DND-41 (cell line): ENCODE measurements around the gene FST.

Experiments used
- ATAC-seq: fragments of 200-7000 bp; cut with Tn5 transposase; 3 replicates; pipeline ENCODE4 v1.9.1; 2021; ENCODE audit warnings: low read depth; ENCODE audit not compliant: insufficient read depth
- DNase-seq: peaks from one replicate; pipeline ENCODE4 v3.0.0-alpha.2; 2020
- H2AFZ ChIP-seq: 2 replicates; pipeline ENCODE4 v1.6.0; 2012; ENCODE audit warnings: low read depth, low read length
- H3K27ac ChIP-seq: 2 replicates; pipeline ENCODE4 v1.5.1; 2012; ENCODE audit warnings: low read length, inconsistent platforms
- H3K27me3 ChIP-seq: fragments of 200-600 bp; sonication (generic); 2 replicates; pipeline ENCODE4 v1.6.0; 2012; ENCODE audit warnings: low read length, mild to moderate bottlenecking, inconsistent platforms; ENCODE audit not compliant: insufficient read depth, poor library complexity
- H3K36me3 ChIP-seq: 2 replicates; pipeline ENCODE4 v1.5.1; 2012; ENCODE audit warnings: low read length, inconsistent platforms; ENCODE audit not compliant: insufficient read depth
- H3K4me1 ChIP-seq: 2 replicates; pipeline ENCODE4 v1.5.1; 2012; ENCODE audit warnings: mild to moderate bottlenecking, low read length; ENCODE audit not compliant: insufficient read depth
- H3K4me2 ChIP-seq: 2 replicates; pipeline ENCODE4 v1.6.0; 2012; ENCODE audit warnings: mild to moderate bottlenecking, moderate library complexity, low read length, inconsistent platforms; ENCODE audit not compliant: insufficient read depth
- H3K4me3 ChIP-seq, 2 experiments: fragments of 200-600 bp in 1 of 2; shearing (Covaris generic) in 1 of 2; 2 replicates each; pipeline ENCODE4 v1.5.1; 2012 to 2016; ENCODE audit warnings: inconsistent platforms in 2 of 2, low read length in 2 of 2, mild to moderate bottlenecking in 2 of 2, low read depth in 1 of 2, moderate library complexity in 1 of 2
- H3K79me2 ChIP-seq: 2 replicates; pipeline ENCODE4 v1.6.0; 2012; ENCODE audit warnings: low read length, inconsistent platforms; ENCODE audit not compliant: insufficient read depth
- H3K9ac ChIP-seq: 2 replicates; pipeline ENCODE4 v1.6.0; 2012; ENCODE audit warnings: low read depth, mild to moderate bottlenecking, inconsistent platforms, low read length, moderate library complexity
- H3K9me3 ChIP-seq: 2 replicates; pipeline ENCODE4 v1.5.1; 2012; ENCODE audit warnings: low read length, moderate library complexity, mild to moderate bottlenecking, inconsistent platforms; ENCODE audit not compliant: insufficient read depth, severe bottlenecking
- H4K20me1 ChIP-seq: 2 replicates; pipeline ENCODE4 v1.6.0; 2012; ENCODE audit warnings: low read length; ENCODE audit not compliant: insufficient read depth
- CTCF ChIP-seq: IDR thresholded peaks from 2 replicates; pipeline ENCODE4 v1.5.1; 2012; ENCODE audit warnings: borderline replicate concordance, low read length, moderate library complexity, mild to moderate bottlenecking; ENCODE audit not compliant: poor library complexity, severe bottlenecking; ENCODE audit errors: extremely low read depth
- EZH2 ChIP-seq: IDR thresholded peaks from 3 replicates; pipeline ENCODE4 v1.6.1; 2012; ENCODE audit warnings: borderline replicate concordance, low read depth, mild to moderate bottlenecking, moderate library complexity, low read length, inconsistent platforms; ENCODE audit not compliant: severe bottlenecking

The FST gene

GRCh38 chr5:53473633-53474032 lies 6.8 kb upstream of the FST start:
- H3K4me1 ChIP-seq, result no peaks in the 10 kb centered on the region

GRCh38 chr5:53475320-53475719 lies 5.1 kb upstream of the FST start:
- H3K79me2 ChIP-seq, result no peaks in the 10 kb centered on the region
- no peaks in the 10 kb centered on the region for H4K20me1 ChIP-seq
- no peaks in the 10 kb centered on the region for H3K36me3 ChIP-seq
- no peak for TF ChIP-seq CTCF
- H3K4me3 ChIP-seq, result no peak overlapping the region
- no peak overlapping the region for H3K9ac ChIP-seq
- no peaks in the 10 kb centered on the region for H3K9me3 ChIP-seq
- no peak for ATAC-seq
- no peaks in the 10 kb centered on the region for H3K4me1 ChIP-seq
- H2AFZ ChIP-seq, result no peak overlapping the region
- no peak overlapping the region for H3K27ac ChIP-seq
- DNase-seq, result no peak
- no peak overlapping the region for H3K4me2 ChIP-seq
- H3K27me3 ChIP-seq, result peaks cover 4% of the 10 kb centered on the region

More at GRCh38 chr5:53473633-53474032, 6.8 kb upstream of the FST start:
- Histone ChIP-seq H3K4me2 (no peak overlapping the region), H4K20me1 (no peaks in the 10 kb centered on the region), H3K4me3 (no peak overlapping the region), H3K9ac (no peak overlapping the region), H2AFZ (no peak overlapping the region), H3K9me3 (no peaks in the 10 kb centered on the region), H3K27ac (no peak overlapping the region), H3K27me3 (peaks cover 4% of the 10 kb centered on the region), H3K36me3 (no peaks in the 10 kb centered on the region), H3K79me2 (no peaks in the 10 kb centered on the region)
- no peak for ATAC-seq
- DNase-seq, result no peak
- no peak for TF ChIP-seq CTCF
- no peak for TF ChIP-seq EZH2

GRCh38 chr5:53476019-53476418 lies 4.4 kb upstream of the FST start:
- Histone ChIP-seq H3K4me3 (no peak overlapping the region), H3K4me1 (no peaks in the 10 kb centered on the region), H4K20me1 (no peaks in the 10 kb centered on the region), H2AFZ (no peak overlapping the region), H3K9ac (no peak overlapping the region), H3K36me3 (no peaks in the 10 kb centered on the region), H3K4me2 (no peak overlapping the region), H3K27ac (no peak overlapping the region), H3K27me3 (peaks cover 4% of the 10 kb centered on the region), H3K9me3 (no peaks in the 10 kb centered on the region), H3K79me2 (no peaks in the 10 kb centered on the region)
- ATAC-seq (no peak), DNase-seq (no peak)
- TF ChIP-seq EZH2 (no peak), CTCF (no peak)
